Pons (tissue), 1 donor: Measurements from ENCODE around the gene PEMT.

Experiments used
- DNase-seq: peaks from one replicate; pipeline ENCODE4 v3.0.0-alpha.2; 2016; ENCODE audit warnings: low spot score

The PEMT gene

GRCh38 chr17:17503566-17504130 is 87.9 kb downstream of the PEMT start:
- peak; percentile 24 for DNase-seq

GRCh38 chr17:17502741-17503565 is 88.6 kb downstream of the PEMT start:
- no peak for DNase-seq

GRCh38 chr17:17500999-17501605 is 90.4 kb downstream of the PEMT start:
- DNase-seq, result no peak

DNA sequence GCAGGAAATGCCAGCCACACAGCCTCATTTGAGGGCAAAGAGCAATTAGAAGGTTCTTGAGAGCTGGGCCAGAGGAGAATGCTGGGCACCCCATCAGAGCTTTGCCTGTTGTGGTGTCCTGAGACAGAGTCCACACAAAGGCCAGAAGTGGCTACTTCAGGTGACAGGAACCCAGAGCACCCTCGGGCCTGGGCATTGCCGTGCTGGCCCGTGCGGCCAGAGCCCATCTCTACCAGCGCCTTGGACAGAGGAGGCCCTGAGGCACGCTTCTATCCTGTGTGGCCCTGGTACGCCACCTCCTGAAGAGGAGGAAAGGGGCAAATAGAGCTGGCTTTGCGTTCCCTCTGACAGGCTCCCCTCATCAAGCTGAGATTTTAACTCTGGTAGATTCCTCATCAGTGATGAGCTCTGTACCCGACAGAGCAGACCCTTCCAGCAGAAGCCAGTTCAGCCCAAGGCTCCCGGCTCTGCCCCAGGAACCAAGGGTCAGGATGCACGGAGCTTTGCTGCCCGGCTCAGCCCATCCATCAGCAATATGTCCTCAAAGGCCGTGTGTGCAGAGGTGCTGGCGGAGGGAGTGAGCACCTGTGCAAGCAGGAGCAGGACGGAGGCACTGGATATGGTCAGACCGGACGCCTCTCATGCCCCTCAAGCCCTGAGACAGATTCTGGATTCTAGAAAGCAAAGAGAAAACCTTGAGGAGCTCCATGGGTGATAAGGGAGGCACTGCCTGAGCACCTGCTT is 91.9 kb downstream of the PEMT start:
- DNase-seq, result no peak

DNA sequence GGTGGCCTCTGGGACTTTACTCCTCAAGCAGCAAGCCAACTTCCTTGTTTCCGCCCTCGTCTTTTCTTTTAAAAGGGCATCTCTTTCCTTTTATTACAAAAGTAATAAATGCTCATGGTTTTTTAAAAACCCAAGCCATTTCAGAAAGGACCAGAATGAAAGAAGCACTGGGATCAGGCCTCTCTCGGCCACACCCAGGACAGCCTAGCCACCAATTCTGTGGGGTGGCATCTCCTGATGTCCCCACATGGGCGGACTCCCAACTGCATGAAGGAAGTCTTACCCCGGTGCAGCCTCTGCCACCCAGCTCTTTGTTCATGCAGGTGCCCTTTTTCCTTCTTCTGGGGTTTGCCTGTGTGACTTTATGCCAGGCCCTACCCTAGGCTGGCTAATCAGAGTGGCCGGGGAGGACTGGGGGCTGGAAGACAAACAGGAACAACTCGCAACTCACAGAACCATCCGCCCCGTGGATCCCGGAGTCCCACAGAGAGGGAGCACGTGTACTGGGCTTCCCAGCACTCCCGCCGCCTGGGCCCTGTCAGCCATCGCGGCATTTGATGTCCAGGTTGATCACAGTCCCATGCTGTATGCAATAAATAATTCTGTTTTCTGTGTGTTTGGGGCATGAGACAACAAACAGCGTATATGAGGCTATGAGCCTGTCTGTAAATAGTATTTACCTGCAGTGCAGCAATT is 92.8 kb downstream of the PEMT start:
- no peak for DNase-seq

DNA sequence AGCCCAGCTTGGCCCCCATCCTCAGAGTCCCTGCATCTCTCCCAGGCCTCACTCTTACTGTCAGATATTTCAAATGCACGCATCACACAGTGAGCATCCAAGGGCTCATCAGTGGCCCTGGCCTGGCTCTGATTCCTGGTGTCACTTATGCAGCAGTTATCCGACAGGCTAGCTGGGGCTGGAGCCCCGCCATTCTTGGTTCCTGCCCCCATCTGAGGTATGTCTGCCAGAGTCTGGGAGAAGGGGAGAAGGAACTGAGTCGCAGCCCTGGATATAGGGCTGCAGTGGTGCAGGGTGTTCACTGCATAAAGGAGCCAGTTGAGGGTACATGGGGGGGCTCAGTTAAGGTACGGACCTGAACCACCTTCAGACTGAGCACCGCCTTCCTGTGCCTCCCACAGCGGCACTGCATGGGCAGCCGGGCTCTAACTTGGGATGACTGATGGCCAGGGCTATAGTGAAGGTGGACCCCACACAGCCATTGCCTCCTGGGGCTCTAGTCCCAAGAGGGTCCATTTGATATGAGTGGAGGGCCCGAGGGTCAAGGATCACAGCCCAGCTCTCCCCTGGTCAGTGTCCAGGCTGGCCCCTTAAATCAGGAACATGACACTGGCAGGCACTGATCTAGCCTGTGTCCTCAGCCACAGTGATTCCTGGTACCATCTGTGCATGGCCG is 93.5 kb downstream of the PEMT start:
- no peak for DNase-seq

DNA sequence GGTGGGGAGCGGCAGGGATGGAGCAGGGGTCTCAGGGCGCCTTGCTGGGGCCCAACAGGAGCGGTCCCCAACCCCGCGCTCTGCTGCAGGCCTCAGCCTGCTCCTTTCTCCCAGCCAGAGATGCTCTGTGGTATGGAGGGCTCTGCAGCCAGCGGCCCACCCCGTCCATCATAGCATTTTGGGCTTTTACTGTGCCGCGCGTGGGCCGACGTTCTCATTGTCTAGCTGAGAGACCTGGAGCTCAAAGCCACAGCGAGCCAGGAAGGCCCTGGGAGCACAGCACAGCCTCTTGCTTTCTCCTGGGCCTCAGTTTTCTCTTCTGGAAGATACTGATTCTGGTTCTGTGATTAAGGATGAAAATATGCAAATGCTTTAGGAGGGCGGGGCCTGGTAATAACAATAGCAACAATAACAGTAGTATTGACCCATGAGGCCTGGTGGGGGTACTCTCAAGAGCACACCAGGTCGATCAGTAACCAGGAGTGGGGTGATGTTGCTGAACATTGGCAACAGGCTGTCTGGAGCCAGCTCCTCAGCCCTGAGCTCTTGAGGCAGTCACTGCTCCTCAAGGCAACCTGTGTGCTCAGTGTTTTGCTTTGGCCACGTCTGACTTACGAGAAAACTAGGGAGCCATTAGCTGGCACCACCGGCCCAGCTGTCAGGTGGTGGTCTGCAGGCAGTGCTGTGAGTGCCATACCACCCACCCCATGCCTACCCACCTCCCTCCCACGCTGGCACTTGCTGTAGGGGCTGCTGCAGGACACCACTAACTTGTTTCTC is 94.3 kb downstream of the PEMT start:
- no peak for DNase-seq

- peak; percentile 81 for DNase-seq
Measured at GRCh38 chr17:17496189-17497064, 95.1 kb downstream of the PEMT start, which contains the start of gene RASD1. RASD1 (minus strand) TSS chr17:17496395; CDS start chr17:17496181, 214 bp downstream.

GRCh38 chr17:17495536-17496188 is 95.8 kb downstream of the PEMT start:
- DNase-seq, result no peak

GRCh38 chr17:17494870-17495535 is 96.5 kb downstream of the PEMT start:
- DNase-seq, result no peak

GRCh38 chr17:17494499-17494869 is 97.0 kb downstream of the PEMT start:
- no peak for DNase-seq

DNA sequence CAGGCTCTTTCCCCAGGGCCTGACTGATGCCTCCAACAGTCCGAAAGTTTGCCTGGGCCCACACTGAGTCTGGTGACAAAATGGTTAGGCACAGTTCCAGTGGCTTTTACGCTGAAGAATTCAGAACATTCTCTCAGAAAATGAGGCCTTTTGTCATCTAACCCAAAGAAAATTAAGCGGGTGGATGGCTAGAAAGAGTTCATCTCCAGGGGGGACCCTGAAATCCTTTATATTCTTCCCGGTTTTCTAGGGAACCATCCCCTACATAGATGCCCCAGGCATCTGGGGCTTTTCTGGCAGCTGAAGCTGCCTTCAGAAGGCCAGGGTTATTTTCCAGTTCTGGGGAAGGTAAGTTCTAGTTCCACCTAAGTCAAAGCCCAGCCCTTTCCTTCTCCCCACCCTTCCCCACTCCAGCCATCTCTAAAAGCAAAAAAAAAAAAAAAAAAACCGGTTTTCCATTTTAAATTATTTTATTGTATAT is 97.5 kb downstream of the PEMT start:
- peak; percentile 28 for DNase-seq

DNA sequence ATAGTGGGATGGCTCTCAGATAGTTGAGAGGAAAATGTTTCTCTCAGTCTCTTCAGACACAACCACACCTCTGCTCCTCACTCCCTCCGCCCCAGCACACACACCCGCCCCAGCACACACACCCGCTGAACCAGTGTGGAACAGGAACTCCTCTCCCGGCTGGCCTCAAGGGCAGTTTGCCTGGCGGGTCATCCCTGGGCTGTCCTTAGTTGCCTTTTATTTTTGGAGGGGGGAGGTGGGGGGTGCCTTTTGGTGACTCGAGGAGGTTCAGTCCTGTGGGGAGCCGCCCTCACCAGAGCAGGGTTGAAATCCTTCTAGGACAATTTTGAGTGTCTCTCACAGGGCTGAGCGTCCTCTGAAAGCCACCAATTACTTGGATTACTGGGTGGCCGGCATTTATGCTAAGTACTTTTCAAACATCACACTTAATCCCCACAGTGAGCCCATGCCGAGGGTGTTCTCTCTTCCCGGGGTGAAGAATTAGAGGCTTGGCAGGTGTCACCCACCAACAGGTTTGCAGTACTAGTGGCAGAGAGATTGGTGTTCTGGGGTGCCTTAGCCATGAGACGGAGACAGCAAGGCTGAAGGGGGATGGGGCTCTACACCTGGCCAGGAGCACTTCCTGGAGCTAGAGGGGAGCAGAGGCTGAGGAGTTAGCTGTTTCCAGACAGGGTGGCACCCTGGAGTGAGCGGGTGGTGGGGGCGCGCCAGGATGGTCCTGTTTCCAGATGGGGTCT is 98.1 kb downstream of the PEMT start:
- no peak for DNase-seq

- DNase-seq, result no peak
Measured at GRCh38 chr17:17492571-17492970, 98.9 kb downstream of the PEMT start.

GRCh38 chr17:17492085-17492484 is 99.4 kb downstream of the PEMT start:
- DNase-seq, result no peak

DNA sequence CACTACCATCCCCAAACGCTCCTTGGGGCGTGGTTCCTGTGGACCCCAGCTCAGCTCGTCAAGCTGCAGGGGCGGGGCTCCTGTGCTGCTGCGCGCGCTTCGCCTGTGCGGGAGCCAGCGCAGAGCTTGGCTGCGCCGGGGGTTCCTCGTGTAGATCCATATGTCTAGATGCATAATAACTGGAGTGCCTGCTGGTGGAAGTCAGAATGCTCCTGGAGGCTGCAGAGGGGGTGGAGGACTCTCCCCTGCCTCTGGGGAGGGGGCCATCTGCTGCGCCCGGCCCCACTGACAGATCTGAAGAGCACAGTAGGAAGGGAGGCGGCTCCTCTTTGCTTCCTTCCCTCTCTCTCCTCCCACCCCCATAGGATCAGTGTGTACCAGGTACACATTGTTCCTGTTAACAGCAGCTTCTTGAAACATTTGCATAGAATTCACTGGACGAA is 99.9 kb downstream of the PEMT start:
- DNase-seq, result peak; percentile 16

DNA sequence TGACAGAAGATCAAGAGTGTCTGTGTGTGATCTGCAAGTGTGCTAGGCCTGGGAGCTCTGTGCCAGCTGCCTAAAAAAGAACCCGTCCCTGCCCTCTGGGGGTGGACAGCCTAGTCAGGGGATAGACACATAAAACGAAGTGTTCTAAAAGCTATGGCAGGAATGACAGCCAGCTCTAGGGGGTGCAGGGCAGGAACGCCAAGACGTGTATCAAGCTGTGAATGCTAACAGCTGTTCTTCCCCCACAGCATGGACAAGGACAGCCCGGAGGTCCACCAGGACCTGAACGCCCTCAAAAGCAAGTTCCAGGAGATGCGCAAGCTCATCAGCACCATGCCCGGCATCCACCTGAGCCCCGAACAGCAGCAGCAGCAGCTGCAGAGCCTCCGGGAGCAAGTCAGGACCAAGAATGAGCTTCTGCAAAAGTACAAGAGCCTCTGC is 100.5 kb downstream of the PEMT start:
- DNase-seq, result no peak
